Prostate gland (tissue), 2 donors: ENCODE results near the gene TAF1C.

Source experiments
- CTCF ChIP-seq, 4 experiments: fragments of 200-600 bp in 2 of 4; fragments of 450-650 bp in 2 of 4; sonication (generic) in 2 of 4; IDR thresholded peaks; 1 replicate in 3 of 4; 2 replicates in 1 of 4; pipeline ENCODE4 v1.5.1; 2016 to 2019; ENCODE audit warnings: antibody characterized with exemption in 4 of 4, mild to moderate bottlenecking in 2 of 4, moderate library complexity in 2 of 4
- POLR2A ChIP-seq: fragments of 450-650 bp; IDR thresholded peaks from one replicate; pipeline ENCODE4 v1.6.1; 2016; ENCODE audit warnings: antibody characterized with exemption, mild to moderate bottlenecking
- POLR2AphosphoS5 ChIP-seq: sonication (generic); formaldehyde crosslinking; IDR thresholded peaks from one replicate; pipeline ENCODE4 v1.6.1; 2017; ENCODE audit warnings: antibody characterized with exemption

- TF ChIP-seq CTCF (IDR thresholded peaks at IDR 0.05) (no peak), POLR2AphosphoS5 (no peak), POLR2A (no peak)
Measured at GRCh38 chr16:84132527-84133285, 54.2 kb downstream of the TAF1C start.
